IPS-NIHi7 (cell line): Measurements from ENCODE around the gene NEK5.

Experiments
- DNase-seq: peaks from one replicate; pipeline ENCODE4 v3.0.0; 2012; ENCODE audit warnings: mixed read lengths; ENCODE audit errors: extremely low spot score

Gene NEK5

GRCh38 chr13:51988988-51989618 lies 139.8 kb downstream of the NEK5 start:
- DNase-seq: no peak
